Ishikawa (cell line): ENCODE measurements around the gene BRD7.

ENCODE experiments used
- CEBPB ChIP-seq: IDR thresholded peaks from 2 replicates; pipeline ENCODE4 v1.6.1; 2012
- CREB1 ChIP-seq: IDR thresholded peaks from 2 replicates; pipeline ENCODE4 v1.6.1; 2012; ENCODE audit warnings: low read depth
- EGR1 ChIP-seq: IDR thresholded peaks from 2 replicates; pipeline ENCODE4 v1.6.1; 2012
- EP300 ChIP-seq: IDR thresholded peaks from 2 replicates; pipeline ENCODE4 v1.6.1; 2012; ENCODE audit warnings: borderline replicate concordance
- FOXM1 ChIP-seq: IDR thresholded peaks from 2 replicates; pipeline ENCODE4 v1.6.1; 2012; ENCODE audit warnings: low read depth, borderline replicate concordance
- NFIC ChIP-seq: IDR thresholded peaks from 2 replicates; pipeline ENCODE4 v1.6.1; 2012
- RAD21 ChIP-seq: IDR thresholded peaks from 2 replicates; pipeline ENCODE4 v1.6.1; 2012; ENCODE audit warnings: low read depth
- REST ChIP-seq: IDR thresholded peaks from 2 replicates; pipeline ENCODE4 v1.6.1; 2012; ENCODE audit warnings: low read depth, mild to moderate bottlenecking
- TAF1 ChIP-seq: IDR thresholded peaks from 2 replicates; pipeline ENCODE4 v1.6.1; 2012; ENCODE audit warnings: low read depth, mild to moderate bottlenecking
- TCF12 ChIP-seq: IDR thresholded peaks from 2 replicates; pipeline ENCODE4 v1.6.1; 2012; ENCODE audit warnings: low read depth
- TEAD4 ChIP-seq: IDR thresholded peaks from 2 replicates; pipeline ENCODE4 v1.6.1; 2012
- USF1 ChIP-seq: IDR thresholded peaks from 2 replicates; pipeline ENCODE4 v1.6.1; 2012
- YY1 ChIP-seq: IDR thresholded peaks from 2 replicates; pipeline ENCODE4 v1.6.1; 2012; ENCODE audit warnings: low read depth
- ZBTB7A ChIP-seq: IDR thresholded peaks from 2 replicates; pipeline ENCODE4 v1.6.1; 2012; ENCODE audit warnings: low read depth
- TF ChIP-seq, protein P1 (sequence below): IDR thresholded peaks from 2 replicates; pipeline ENCODE4 v1.6.1; 2012

The BRD7 gene

DNA sequence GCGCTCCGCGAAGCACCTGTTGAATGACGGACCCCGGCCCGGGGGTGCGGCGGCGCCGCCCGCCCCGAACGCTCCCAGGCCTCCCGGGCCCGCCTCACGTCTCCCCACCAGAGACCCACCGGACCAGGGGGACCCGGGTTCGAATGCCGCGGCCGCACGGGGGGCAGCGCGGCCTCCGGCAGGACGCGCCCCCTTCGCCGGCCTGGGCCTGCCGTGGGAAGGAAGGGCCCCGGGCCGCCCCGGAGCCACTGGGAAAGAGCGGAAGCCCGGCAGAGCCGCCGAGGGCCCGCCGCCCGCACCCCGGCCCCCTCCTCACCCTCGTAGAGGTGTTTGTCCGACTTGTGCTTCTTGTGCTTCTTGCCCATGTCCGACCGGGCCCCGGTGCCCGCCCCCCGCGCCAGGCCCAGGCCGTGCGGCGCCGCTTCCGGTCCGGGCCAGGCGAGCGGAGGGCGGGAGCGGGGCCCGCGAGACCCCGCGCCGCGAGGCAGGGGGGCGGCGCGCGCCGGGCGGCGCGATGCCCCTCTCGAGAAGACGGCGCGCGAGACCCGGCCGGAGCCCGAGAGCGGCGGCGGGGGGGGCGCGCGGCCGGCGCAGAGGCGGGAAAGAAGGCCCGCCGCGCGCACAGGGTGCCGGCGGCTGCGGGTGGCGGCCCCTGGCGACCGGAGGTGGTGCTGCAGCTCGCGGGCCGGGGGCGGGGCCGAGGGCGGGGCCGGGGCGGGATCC is at the start of gene BRD7:
Gene BRD7 (minus strand): TSS at position 579 of the 723 bp plus-strand sequence. CDS start 214 bp downstream, at position 365.
- peak; percentile 40; the same call in 1 of the 2 replicates for TF ChIP-seq TAF1
- no peak for TF ChIP-seq USF1
- TF ChIP-seq, protein P1, sequence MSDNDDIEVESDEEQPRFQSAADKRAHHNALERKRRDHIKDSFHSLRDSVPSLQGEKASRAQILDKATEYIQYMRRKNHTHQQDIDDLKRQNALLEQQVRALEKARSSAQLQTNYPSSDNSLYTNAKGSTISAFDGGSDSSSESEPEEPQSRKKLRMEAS, result no peak
- TF ChIP-seq NFIC, result no peak
- peak; percentile 54; the same call in 1 of the 2 replicates for TF ChIP-seq ZBTB7A
- TF ChIP-seq CEBPB, result no peak

DNA sequence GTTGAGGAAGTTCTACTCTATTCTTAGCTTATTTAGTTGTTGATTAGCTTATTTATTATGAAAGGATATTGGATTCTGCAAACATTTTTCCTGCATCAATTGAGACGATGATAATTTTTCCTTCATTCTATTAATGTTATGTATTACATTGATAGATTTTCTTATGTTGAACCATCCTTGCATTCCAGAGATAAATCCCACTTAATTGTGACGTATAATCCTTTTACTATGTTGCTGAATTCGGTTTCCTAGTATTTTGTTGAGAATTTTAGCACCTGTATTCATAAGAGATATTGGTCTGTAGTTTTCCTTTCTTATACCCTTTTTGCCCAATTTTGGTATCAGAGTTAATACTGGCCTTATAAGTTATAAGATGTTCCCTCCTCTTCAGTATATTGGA is 47.6 kb upstream of the BRD7 start:
- TF ChIP-seq USF1 (no peak), TCF12 (no peak), TEAD4 (no peak)

DNA sequence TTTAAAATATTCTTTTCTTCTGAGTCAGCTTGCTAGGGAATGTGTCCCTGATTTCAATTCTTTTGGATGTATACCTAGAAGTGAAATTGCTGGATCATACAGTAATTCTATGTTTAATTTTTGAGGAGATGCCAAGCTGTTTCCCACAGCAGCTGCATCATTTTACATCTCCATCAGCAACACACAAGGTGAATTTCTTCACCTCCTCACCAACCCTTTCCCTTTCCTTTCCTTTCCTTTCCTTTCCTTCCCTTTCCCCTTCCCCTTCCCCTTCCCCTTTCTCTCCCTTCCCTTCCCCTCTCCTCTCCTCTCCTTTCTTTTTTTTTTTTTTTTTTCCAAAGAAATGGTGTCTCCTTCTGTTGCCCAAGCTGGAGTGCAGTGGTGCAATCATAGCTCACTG is 45.4 kb upstream of the BRD7 start:
- no peak for TF ChIP-seq YY1

GRCh38 chr16:50411034-50411433 is 42.2 kb upstream of the BRD7 start:
- TF ChIP-seq CEBPB (peak; percentile 34; the same call in 1 of the 2 replicates), ZBTB7A (no peak)

DNA sequence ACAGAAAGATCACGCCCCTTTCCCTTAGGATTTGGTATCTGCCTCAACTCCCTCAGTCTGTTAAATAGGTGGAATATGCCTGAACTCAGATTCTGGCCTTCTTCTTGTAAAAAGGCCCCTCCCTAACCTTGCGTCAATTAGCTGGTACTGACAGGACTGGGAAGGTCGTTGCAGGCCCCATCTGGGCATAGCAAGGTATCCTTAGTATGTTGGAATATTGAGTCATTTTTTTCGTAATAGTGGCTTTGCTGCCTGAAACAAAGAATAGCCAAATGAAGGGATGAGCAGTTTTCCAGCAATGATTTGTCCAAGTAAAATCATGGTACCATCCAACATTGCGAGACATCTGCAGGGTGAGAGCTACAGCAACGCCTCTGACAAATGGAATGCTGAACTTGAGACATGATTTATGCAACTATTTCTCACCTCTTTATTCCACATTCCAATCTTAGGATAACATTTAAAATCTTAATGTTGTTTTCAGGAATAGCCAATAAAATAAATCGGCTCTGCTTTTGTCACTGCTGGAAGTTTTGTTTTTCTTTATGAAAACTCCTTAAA is 39.3 kb upstream of the BRD7 start:
- TF ChIP-seq EP300, result no peak
- TF ChIP-seq, protein P1, result no peak
- TF ChIP-seq FOXM1, result no peak
- no peak for TF ChIP-seq RAD21
- TF ChIP-seq REST, result no peak
- TF ChIP-seq TAF1, result no peak
- TF ChIP-seq CEBPB, result no peak
- TF ChIP-seq ZBTB7A, result no peak
- no peak for TF ChIP-seq NFIC
- TF ChIP-seq TCF12, result no peak
- TF ChIP-seq EGR1, result no peak
- no peak for TF ChIP-seq USF1
- TF ChIP-seq CREB1, result no peak
- TF ChIP-seq TEAD4, result no peak
- TF ChIP-seq YY1, result no peak

DNA sequence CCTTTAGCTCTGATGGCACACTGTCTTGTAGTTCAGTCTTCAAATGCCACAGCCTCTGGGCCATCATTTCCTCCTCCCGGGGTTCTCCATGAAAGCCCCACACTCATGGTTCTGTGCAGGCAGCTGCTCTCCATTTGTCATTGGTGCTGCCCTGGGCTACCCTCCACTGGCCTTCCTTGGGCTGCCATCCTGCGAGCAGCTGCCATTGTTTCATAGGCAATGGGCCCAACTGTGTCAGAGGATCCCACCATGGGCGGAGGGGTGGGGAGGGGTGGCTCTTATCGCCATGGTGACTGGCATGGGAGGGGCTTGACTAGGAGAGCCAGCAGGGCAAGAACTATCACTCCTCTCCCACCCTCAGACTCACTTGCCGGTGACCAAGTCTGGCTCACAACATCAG is 38.6 kb upstream of the BRD7 start:
- TF ChIP-seq CREB1, result no peak
- no peak for TF ChIP-seq YY1
- TF ChIP-seq TCF12, result no peak
- no peak for TF ChIP-seq USF1
- TF ChIP-seq, protein P1, result no peak
- TF ChIP-seq CEBPB, result no peak
- TF ChIP-seq TEAD4, result no peak
- no peak for TF ChIP-seq REST
- TF ChIP-seq RAD21, result no peak
- TF ChIP-seq EP300, result no peak
- TF ChIP-seq EGR1, result no peak
- TF ChIP-seq NFIC, result no peak
- no peak for TF ChIP-seq ZBTB7A
- TF ChIP-seq FOXM1, result no peak
- no peak for TF ChIP-seq TAF1
